ENCODE data around the gene RALGAPA2. TPM values are rescaled to one million over a fixed set of nuclear protein-coding genes. Genes with fewer than 3 reads are reported as not detected.

The RALGAPA2 gene
- total RNA-seq, 1 donor = 6.2 TPM

GRCh38 chr20:20495729-20496503, 216.5 kb downstream of the RALGAPA2 start:
- H3K27ac ChIP-seq (ENCODE audit: low read depth, low read length) = no peak overlapping the region
- no peak for TF ChIP-seq CTCF (IDR thresholded peaks at IDR 0.05; ENCODE audit: extremely low read depth, low read depth, low read length)
- no peak for DNase-seq (ENCODE audit: insufficient read length, low spot score, missing footprints)
- H3K4me3 ChIP-seq (ENCODE audit: insufficient read depth, low read length) = no peak overlapping the region
- H3K4me1 ChIP-seq (ENCODE audit: insufficient read depth, low read length) = peaks cover 10% of the 10 kb centered on the region
- H3K36me3 ChIP-seq (ENCODE audit: insufficient read depth, low read length) = no peaks in the 10 kb centered on the region
- H3K4me2 ChIP-seq (ENCODE audit: insufficient read depth, low read length) = no peak overlapping the region
- no peak overlapping the region for H2AFZ ChIP-seq (ENCODE audit: low read length)
- no peaks in the 10 kb centered on the region for H3K27me3 ChIP-seq (ENCODE audit: insufficient read depth, low read length)
- H3K79me2 ChIP-seq (ENCODE audit: insufficient read depth, low read length) = no peaks in the 10 kb centered on the region
- no peaks in the 10 kb centered on the region for H4K20me1 ChIP-seq (ENCODE audit: insufficient read depth, low read length)
- H3K9me3 ChIP-seq (ENCODE audit: low read depth, low read length) = no peaks in the 10 kb centered on the region

- Histone ChIP-seq H3K4me3 (ENCODE audit: insufficient read depth, low read length) (no peak overlapping the region), H3K79me2 (ENCODE audit: insufficient read depth, low read length) (no peaks in the 10 kb centered on the region), H3K27ac (ENCODE audit: low read depth, low read length) (no peak overlapping the region), H3K4me1 (ENCODE audit: insufficient read depth, low read length) (peaks cover 10% of the 10 kb centered on the region), H3K27me3 (ENCODE audit: insufficient read depth, low read length) (no peaks in the 10 kb centered on the region), H3K36me3 (ENCODE audit: insufficient read depth, low read length) (no peaks in the 10 kb centered on the region), H2AFZ (ENCODE audit: low read length) (no peak overlapping the region), H3K9me3 (ENCODE audit: low read depth, low read length) (no peaks in the 10 kb centered on the region), H4K20me1 (ENCODE audit: insufficient read depth, low read length) (no peaks in the 10 kb centered on the region), H3K4me2 (ENCODE audit: insufficient read depth, low read length) (no peak overlapping the region)
- DNase-seq (ENCODE audit: insufficient read length, low spot score, missing footprints) = no peak
- no peak for TF ChIP-seq CTCF (IDR thresholded peaks at IDR 0.05; ENCODE audit: extremely low read depth, low read depth, low read length)
Observed at GRCh38 chr20:20493701-20494100, 218.7 kb downstream of the RALGAPA2 start.

DNA sequence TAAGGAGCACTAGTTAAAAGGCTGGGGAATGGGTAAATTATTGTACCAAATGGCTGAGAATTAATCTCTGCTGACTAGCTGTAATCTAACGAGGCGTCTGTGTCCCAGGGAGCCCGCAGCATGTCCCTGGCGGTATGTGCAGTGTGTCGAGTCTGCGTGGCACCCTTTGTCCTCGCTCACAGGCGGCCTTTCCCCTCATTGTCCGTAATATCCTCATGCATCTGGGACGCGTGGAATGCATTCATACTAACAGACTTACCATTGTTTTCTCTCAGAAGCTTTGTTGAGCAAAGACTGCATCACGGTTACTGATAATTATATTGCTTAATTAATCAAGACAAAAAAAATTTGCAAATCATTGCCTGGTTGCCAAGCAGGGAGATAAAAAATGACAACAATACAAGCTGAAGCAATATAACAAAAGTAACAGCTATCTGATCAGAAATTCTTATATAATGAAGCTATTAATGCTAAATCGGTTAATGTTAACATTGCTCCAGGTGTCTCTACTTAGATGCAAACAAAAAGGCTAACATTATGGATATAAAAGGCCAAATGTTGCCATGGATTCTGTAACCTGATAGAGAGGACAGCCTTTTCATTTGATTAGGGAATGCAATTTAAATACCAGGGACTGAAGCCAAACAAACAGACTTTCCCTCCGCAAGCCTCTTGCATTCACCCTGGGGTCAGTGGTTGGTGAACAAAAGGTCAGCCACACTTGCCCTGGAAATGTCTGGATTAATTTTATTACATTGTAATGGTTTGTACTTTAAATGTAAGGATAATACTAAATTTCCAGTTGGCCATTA, 219.7 kb downstream of the RALGAPA2 start:
- H3K79me2 ChIP-seq (ENCODE audit: insufficient read depth, low read length) = no peaks in the 10 kb centered on the region
- no peak for DNase-seq (ENCODE audit: insufficient read length, low spot score, missing footprints)
- H3K4me1 ChIP-seq (ENCODE audit: insufficient read depth, low read length) = peaks cover 10% of the 10 kb centered on the region
- no peak overlapping the region for H3K4me3 ChIP-seq (ENCODE audit: insufficient read depth, low read length)
- no peaks in the 10 kb centered on the region for H4K20me1 ChIP-seq (ENCODE audit: insufficient read depth, low read length)
- no peak overlapping the region for H3K4me2 ChIP-seq (ENCODE audit: insufficient read depth, low read length)
- H3K27ac ChIP-seq (ENCODE audit: low read depth, low read length) = no peak overlapping the region
- TF ChIP-seq CTCF (IDR thresholded peaks at IDR 0.05; ENCODE audit: extremely low read depth, low read depth, low read length) = no peak
- no peaks in the 10 kb centered on the region for H3K36me3 ChIP-seq (ENCODE audit: insufficient read depth, low read length)
- no peaks in the 10 kb centered on the region for H3K27me3 ChIP-seq (ENCODE audit: insufficient read depth, low read length)
- no peak overlapping the region for H2AFZ ChIP-seq (ENCODE audit: low read length)
- H3K9me3 ChIP-seq (ENCODE audit: low read depth, low read length) = no peaks in the 10 kb centered on the region

DNA sequence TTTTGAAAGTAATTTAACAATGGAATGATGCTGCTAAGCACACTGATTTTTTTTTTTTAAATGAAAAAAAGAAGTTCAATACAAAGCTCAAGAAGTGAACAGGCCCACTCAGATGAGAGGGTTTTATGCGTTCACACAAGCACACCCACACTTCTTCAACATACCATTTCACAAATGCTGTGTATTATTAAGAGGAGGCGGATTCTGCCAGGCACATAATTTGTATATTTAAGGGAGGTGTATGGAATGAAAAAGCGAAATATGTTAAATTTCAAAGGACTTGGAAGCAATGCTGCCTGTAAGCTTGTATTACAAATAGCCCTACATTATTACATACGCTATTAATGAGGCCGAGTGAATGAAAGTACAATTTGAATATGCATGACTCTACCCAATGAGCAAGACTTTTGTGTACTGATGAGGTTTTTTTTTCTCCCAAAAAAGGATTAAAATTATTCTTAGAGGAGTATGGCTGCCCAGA, 220.6 kb downstream of the RALGAPA2 start:
- no peak overlapping the region for H3K4me3 ChIP-seq (ENCODE audit: insufficient read depth, low read length)
- DNase-seq (ENCODE audit: insufficient read length, low spot score, missing footprints) = no peak
- H2AFZ ChIP-seq (ENCODE audit: low read length) = no peak overlapping the region
- peaks cover 10% of the 10 kb centered on the region for H3K4me1 ChIP-seq (ENCODE audit: insufficient read depth, low read length)
- no peaks in the 10 kb centered on the region for H3K27me3 ChIP-seq (ENCODE audit: insufficient read depth, low read length)
- H3K4me2 ChIP-seq (ENCODE audit: insufficient read depth, low read length) = no peak overlapping the region
- no peaks in the 10 kb centered on the region for H3K79me2 ChIP-seq (ENCODE audit: insufficient read depth, low read length)
- H4K20me1 ChIP-seq (ENCODE audit: insufficient read depth, low read length) = no peaks in the 10 kb centered on the region
- H3K9me3 ChIP-seq (ENCODE audit: low read depth, low read length) = no peaks in the 10 kb centered on the region
- no peak overlapping the region for H3K27ac ChIP-seq (ENCODE audit: low read depth, low read length)
- H3K36me3 ChIP-seq (ENCODE audit: insufficient read depth, low read length) = no peaks in the 10 kb centered on the region
- no peak for TF ChIP-seq CTCF (IDR thresholded peaks at IDR 0.05; ENCODE audit: extremely low read depth, low read depth, low read length)

Data from osteoblast (primary cell).